Ovary (tissue), 9 donors: ENCODE results near the gene CYP2W1. TPM values are rescaled to one million over a fixed set of nuclear protein-coding genes. Genes with fewer than 3 reads are reported as not detected.

Source experiments
- DNase-seq, 5 donors: peaks; one replicate each; pipeline ENCODE4 v3.0.0-alpha.2; 2019 to 2020
- H3K27ac ChIP-seq, 2 donors: fragments of 200-600 bp; one replicate each; pipeline versions ENCODE4 v1.5.1 to v1.8.0; 2019 to 2022
- H3K27me3 ChIP-seq: fragments of 200-600 bp; one replicate; pipeline ENCODE4 v1.8.0; 2022
- H3K36me3 ChIP-seq: fragments of 200-600 bp; sonication (generic); one replicate; pipeline ENCODE4 v1.5.1; 2019
- H3K4me1 ChIP-seq: one replicate; pipeline ENCODE4 v1.8.1; 2013; ENCODE audit warnings: mild to moderate bottlenecking, moderate library complexity; ENCODE audit not compliant: insufficient read depth
- H3K4me3 ChIP-seq: fragments of 200-600 bp; sonication (generic); one replicate; pipeline ENCODE4 v1.5.1; 2017
- H3K9me3 ChIP-seq, 2 donors: fragments of 200-600 bp in 1 of 2; sonication (generic) in 1 of 2; one replicate each; pipeline versions ENCODE4 v1.5.1 to v1.8.1; 2013 to 2019; ENCODE audit warnings: mild to moderate bottlenecking in 1 of 2, moderate library complexity in 1 of 2
- CTCF ChIP-seq, 3 donors: fragments of 450-650 bp in 2 of 3; fragments of 200-600 bp in 1 of 3; IDR thresholded peaks; one replicate each; pipeline versions ENCODE4 v1.5.1 to v1.8.0; 2016 to 2022; ENCODE audit warnings: antibody characterized with exemption in 3 of 3, mild to moderate bottlenecking in 1 of 3
- EP300 ChIP-seq: sonication (generic); formaldehyde crosslinking; IDR thresholded peaks from one replicate; pipeline ENCODE4 v1.6.1; 2017; ENCODE audit warnings: antibody characterized with exemption
- POLR2A ChIP-seq: fragments of 450-650 bp; IDR thresholded peaks from one replicate; pipeline ENCODE4 v1.6.1; 2017; ENCODE audit warnings: antibody characterized with exemption, mild to moderate bottlenecking, moderate library complexity
- WGBS, 3 donors: extraction: QIAGEN DNeasy Blood & Tissue Kit in 1 of 3; methylation state at CpG; one replicate each; pipeline versions ENCODE4 v1.1.5 to v1.1.7; 2013 to 2017; 5-methylcytosine and 5-hydroxymethylcytosine counted together
- intact Hi-C, 4 donors: fragments of 100-400 bp; cut with DNase I; formaldehyde crosslinking; loops; one replicate each; pipeline versions ENCODE4 v1.11.0 to v1.15.1; 2022 to 2023
- polyA plus RNA-seq, 2 donors: library from polyadenylated mRNA; stranded (reverse); fragments of 200-250 nt in 1 of 2; fragments of 350-450 nt in 1 of 2; fragmentation: Illumina TruSeq in 1 of 2; extraction: RNeasy Lipid Tissue Mini Kit (QIAGEN cat#74804) in 1 of 2; gene quantifications; one replicate each; pipeline ENCODE4 v1.2.3, GENCODE V29; 2013 to 2014
- total RNA-seq, 7 donors: library from RNA; depleted of rRNA in 2 of 7; stranded (reverse); fragments of >200 nt in 2 of 7; fragmentation: NEBNext Ultra II Directional in 3 of 7; extraction: Animal tissue kit (Norgen Biotek cat#: 25700) in 3 of 7; gene quantifications; one replicate each; pipeline versions ENCODE4 v1.1.0 to v1.2.4, GENCODE V29; 2016 to 2023
- donor health status: DM: no; HTN: no; CAD: no; lungs with moderate emphysema.
- donor health status: DM: no; HTN: no; CAD: no.
- donor health status: Bipolar disorder and iron deficiency.
- donor health status: DM: yes; HTN: yes; CAD: no.
- donor health status: DM: no; HTN: no; CAD: no.
- donor health status: DM: yes; HTN: yes; CAD: no.

The CYP2W1 gene
- total and polyA plus RNA-seq, 9 donors = 0.64 to 5.2 (median 2.7) TPM; not detected in 2

DNA sequence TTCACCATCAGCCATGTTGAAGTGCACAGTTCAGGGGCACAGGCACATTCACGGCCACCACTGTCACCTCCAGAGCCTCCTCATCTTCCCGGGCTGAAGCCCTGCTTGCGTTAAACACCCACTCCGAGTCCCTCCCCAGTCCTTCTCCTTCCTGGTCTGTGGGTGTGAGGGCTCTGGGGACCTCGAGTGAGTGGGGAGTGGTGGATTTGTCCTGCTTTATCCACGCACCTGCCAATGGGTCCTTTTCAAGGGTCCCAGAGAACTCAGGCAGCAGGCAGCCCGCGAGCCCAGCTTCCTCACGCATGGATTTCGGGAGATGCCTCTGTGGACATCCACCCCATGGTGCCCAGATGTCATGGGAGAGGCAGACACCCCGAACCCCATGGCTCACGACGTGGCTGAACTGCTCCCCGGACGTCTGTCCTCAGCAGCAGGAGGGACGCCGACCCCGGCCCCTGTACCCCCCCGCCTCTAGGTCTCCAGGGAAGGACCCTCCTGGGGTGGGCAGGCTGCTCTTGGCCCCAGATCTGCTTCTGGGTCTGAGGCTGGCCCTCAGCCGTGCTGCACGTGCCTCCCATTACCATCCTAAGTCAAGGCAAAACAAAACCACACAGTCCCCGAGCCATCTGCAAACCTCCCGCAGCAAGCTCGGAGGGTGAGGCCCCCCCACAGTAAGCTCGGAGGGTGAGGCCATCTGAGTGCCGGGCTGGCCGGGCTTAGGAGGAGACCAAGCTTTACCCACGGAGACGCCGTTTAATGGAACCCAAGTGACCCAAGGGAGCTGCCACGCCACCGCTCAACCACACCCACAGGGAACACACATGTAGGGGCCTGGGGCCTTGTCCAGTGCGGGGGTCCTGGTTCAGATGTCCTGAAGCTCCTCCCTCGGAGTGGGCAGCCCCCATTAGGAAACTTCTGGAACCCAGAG, 9.0 kb downstream of the CYP2W1 start:
- no peak overlapping the region for H3K4me3 ChIP-seq
- intact Hi-C loops = loop anchor here (1.0 to 10.0 kb wide), 5 partner anchors 73 to 185 kb away; no protein-coding TSS in a partner anchor
- WGBS, 3 donors = 69 to 77% (median 73%) methylated on average over 30 to 34 of the region's 34 CpGs
- no peak overlapping the region for H3K27ac ChIP-seq
- no peaks in the 10 kb centered on the region for H3K27me3 ChIP-seq
- no peaks in the 10 kb centered on the region for H3K9me3 ChIP-seq
- H3K36me3 ChIP-seq = no peaks in the 10 kb centered on the region
- no peak for TF ChIP-seq CTCF (IDR thresholded peaks at IDR 0.05)
- TF ChIP-seq EP300 = no peak
- TF ChIP-seq POLR2A = no peak
- no peak for DNase-seq
- H3K4me1 ChIP-seq = peaks cover 22% of the 10 kb centered on the region

- TF ChIP-seq EP300 (no peak), POLR2A (peak; percentile 35), CTCF (IDR thresholded peaks at IDR 0.05) (peak; percentile 99 to 100 (median 100))
- Histone ChIP-seq H3K27me3 (no peaks in the 10 kb centered on the region), H3K27ac (no peak overlapping the region), H3K4me1 (peaks cover 14% of the 10 kb centered on the region), H3K9me3 (no peaks in the 10 kb centered on the region), H3K36me3 (no peaks in the 10 kb centered on the region), H3K4me3 (no peak overlapping the region)
- DNase-seq = peak; percentile 97 to 99 (median 98)
- intact Hi-C loops = loop anchor here in 3 of 4 donors (1.0 to 10.0 kb wide), 5 partner anchors 72 to 184 kb away; no protein-coding TSS in a partner anchor
- WGBS, 3 donors = 16 to 18% (median 17%) methylated on average over 30 to 34 of the region's 34 CpGs
Observed at GRCh38 chr7:992709-993607, 10.0 kb downstream of the CYP2W1 start.

DNA sequence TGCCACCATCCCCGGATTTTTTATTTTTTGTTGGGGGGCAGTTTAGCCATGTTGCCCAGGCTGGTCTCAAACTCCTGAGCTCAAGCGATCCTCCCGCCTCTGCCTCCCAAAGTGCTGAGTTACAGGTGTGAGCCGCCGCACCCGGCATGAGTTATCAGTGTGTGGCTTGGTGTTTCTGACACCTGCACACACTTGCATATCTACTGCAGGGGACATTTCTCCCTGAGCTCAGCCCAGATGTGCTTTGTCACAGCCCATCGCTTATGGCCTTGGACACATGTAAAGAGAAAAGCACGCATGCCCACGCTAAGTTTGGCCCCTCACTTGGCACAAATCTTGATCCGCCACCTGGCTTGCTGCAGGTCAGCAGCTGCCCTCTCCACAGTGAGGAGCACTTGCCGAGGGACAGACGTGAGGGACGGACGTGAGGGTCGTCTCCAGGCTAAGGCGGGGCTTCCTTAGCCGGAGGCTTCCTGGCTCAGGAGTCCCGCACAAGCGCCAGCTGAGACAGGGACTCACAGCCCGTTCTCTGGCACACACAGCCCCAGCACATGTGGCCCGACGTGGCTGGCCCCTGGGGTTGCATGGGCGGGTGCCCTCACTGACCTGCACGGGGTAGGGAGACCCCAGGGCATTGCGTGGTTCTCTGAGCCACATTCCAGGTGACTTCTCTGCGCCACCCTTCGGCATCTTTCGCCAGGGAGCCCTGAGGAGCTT, 11.8 kb downstream of the CYP2W1 start:
- no peak for DNase-seq
- Histone ChIP-seq H3K27ac (no peak overlapping the region), H3K36me3 (no peaks in the 10 kb centered on the region), H3K9me3 (no peaks in the 10 kb centered on the region), H3K4me3 (no peak overlapping the region), H3K4me1 (peaks cover 7% of the 10 kb centered on the region), H3K27me3 (no peaks in the 10 kb centered on the region)
- TF ChIP-seq CTCF (IDR thresholded peaks at IDR 0.05) = no peak
- no peak for TF ChIP-seq EP300
- no peak for TF ChIP-seq POLR2A
- intact Hi-C loops = loop anchor here in 3 of 4 donors (5.0 to 10.0 kb wide), 3 partner anchors 73 to 183 kb away; no protein-coding TSS in a partner anchor
- 63 to 74% (median 66%) methylated on average over 28 of the region's 28 CpGs for WGBS, 3 donors
